GM18868 (cell line): ENCODE measurements around the gene FREM1.

Experiments used
- ATAC-seq: cut with Tn5 transposase; IDR thresholded peaks from one replicate; pipeline ENCODE4 v1.9.1; 2021; ENCODE audit warnings: mild to moderate bottlenecking, moderate library complexity; ENCODE audit not compliant: unreplicated experiment

The FREM1 gene

GRCh38 chr9:14822666-14823065, 87.6 kb downstream of the FREM1 start:
- ATAC-seq = peak; percentile 39

- ATAC-seq = no peak
Measured at GRCh38 chr9:14819183-14819582, 91.0 kb downstream of the FREM1 start.

GRCh38 chr9:14814249-14814628, 96.0 kb downstream of the FREM1 start:
- ATAC-seq = no peak

GRCh38 chr9:14813336-14814248, 96.6 kb downstream of the FREM1 start:
- no peak for ATAC-seq

DNA sequence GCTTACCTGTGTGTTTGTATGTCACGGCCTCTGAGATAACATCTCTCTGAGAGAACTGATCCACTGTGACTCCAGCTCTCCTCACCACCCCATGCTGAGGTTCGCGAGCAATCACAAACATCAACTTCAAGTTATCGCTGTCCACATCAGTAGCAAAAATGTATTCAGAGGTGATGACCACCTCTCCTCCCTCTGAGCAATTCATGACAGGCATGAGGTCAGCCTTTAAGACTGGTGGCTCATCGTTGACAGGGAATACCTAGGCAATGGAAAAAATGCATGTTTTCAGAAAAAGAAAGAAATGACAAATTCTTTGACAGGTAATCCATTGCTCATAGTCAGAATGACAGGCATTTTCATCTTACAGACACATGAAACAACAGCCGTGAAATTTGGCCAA, 97.4 kb downstream of the FREM1 start:
- no peak for ATAC-seq

GRCh38 chr9:14811844-14812243, 98.4 kb downstream of the FREM1 start:
- ATAC-seq = no peak

- no peak for ATAC-seq
Measured at GRCh38 chr9:14806941-14807520, 103.2 kb downstream of the FREM1 start.

- ATAC-seq = no peak
Measured at GRCh38 chr9:14799030-14799429, 111.2 kb downstream of the FREM1 start.

- ATAC-seq = no peak
Measured at GRCh38 chr9:14797435-14797834, 112.8 kb downstream of the FREM1 start.

GRCh38 chr9:14793389-14793788, 116.8 kb downstream of the FREM1 start:
- ATAC-seq = no peak

GRCh38 chr9:14790628-14791027, 119.6 kb downstream of the FREM1 start:
- no peak for ATAC-seq

DNA sequence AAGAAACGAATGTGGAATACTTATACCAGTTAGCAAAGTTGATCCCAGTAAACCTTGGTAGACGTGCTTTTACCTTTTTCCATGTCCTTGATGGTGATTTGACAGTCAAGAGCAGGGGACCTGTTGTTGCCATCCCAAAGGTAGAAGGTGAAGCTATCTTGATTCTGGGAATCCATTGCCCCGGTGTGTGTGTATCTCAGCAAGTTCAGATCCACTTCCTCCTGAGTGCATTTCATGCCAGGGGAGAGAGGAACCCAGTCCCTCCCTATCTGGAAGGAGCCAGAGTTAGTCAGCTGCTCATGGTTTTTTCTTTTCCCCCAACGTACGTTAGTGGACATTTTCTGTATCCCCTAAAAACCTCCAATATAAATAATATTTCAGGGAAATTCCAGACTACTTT, 121.4 kb downstream of the FREM1 start:
- ATAC-seq = no peak

- no peak for ATAC-seq
Measured at GRCh38 chr9:14783358-14783757, 126.9 kb downstream of the FREM1 start.

GRCh38 chr9:14782286-14783051, 127.8 kb downstream of the FREM1 start:
- no peak for ATAC-seq

DNA sequence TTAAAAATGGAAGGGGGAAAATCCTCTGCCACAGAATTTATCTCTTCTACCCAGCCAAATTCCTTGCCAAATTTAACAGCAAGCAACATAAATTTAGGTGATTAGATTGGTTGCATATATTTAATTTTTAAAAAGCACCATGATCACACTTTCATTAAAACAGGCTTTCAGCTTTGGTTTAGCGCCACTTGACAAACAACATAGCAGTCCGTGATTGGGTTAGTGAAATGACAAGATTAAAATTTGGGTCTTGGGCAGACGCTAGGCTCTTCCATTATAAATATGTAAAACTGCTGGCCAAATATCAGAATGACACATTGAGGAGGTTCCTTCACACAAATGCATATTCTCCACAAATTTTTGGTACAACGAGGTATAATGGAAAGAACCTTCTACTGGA, 129.5 kb downstream of the FREM1 start:
- ATAC-seq = no peak

DNA sequence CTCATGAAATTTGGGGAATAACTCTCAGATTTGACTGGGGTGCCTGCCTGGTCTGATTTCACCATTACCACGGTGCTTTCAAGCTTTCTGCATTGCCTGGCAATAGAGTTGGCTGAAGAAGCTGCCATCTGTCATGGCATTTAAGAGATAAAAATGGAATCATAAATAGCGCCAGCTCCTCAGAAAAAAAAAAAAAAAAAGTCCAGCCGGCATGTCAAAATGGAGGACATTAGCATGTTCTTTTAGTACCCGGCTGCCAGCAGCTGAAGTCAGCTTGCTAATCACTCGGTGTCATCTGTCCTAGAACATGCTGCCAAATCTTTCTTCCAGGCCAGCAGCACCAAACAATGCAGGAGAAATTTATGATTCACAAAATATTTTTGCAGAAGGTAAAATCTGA, 130.0 kb downstream of the FREM1 start:
- no peak for ATAC-seq

DNA sequence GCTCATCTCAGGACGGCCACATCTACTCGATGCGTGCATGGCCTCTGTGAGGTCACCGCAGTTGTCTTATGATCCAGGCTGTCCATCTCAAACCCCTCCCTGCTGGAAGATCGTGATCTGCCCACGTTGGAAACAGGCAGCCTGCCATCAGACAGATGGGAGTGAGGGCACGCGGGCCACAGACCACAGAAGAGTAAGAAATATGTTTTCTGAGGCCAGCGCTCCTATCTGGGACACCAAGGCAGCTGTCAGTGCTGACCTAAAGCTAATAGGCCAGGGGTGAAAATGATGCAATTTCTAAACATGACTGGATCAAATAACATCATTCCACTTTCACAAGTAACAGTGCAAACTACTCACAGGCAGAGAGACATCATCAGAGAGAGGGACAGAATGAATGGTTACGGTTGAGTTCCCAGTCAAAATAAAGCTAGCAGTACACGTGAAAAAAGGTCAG, 130.6 kb downstream of the FREM1 start:
- no peak for ATAC-seq

GRCh38 chr9:14778565-14778964, 131.7 kb downstream of the FREM1 start:
- no peak for ATAC-seq

DNA sequence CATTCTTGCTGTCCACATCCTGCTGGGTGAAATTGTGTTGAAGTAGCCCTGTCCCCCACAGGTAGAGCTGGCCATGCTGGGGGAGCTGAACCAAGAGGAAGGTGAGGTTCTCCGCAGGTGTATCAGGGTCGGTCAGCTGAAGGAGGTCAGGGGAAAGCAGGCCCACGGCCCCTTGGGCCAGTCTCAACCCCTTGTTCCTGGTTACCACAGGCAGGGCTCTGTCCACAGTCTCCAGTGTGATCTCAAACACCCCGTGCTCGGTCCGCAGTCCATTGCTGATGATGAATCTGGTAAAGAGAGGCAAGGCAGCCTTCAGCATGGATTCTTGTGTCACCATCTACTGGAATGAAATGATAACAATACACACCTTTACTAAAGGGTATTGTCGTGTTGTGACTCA, 134.3 kb downstream of the FREM1 start:
- ATAC-seq = no peak

DNA sequence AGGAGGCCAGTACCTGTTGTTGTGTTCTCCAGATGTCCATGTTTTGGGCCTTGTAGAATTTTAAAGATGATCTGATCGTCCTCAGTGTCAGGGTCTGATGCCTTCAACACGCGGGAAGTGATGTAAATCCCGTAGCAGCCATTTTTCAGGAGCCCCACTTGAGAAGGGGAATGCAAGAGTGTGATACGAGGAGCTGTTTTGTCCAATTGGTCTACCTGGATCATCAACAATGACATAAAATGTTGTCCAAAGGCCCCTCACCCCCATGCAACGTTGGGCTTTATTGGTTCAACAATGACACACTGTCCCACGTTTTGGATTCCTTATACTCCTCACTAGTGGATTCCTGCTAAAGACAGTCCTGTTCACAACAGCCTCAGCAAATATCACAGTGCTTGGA, 139.6 kb downstream of the FREM1 start:
- no peak for ATAC-seq

- ATAC-seq = no peak
Measured at GRCh38 chr9:14769230-14769571, 141.0 kb downstream of the FREM1 start.
